ENCODE results near the gene PARP9.

Gene PARP9

GRCh38 chr3:122484985-122485384 lies 79.1 kb downstream of the PARP9 start:
- Histone ChIP-seq H3K4me3 (ENCODE audit: low read depth in 1 of 2, low read length in 1 of 2) (no peak overlapping the region), H3K27ac (no peak overlapping the region), H3K4me1 (ENCODE audit: control insufficient read depth in 1 of 2, insufficient read depth in 1 of 2, low read depth in 1 of 2, low read length in 1 of 2) (no peaks in the 10 kb centered on the region), H3K9me3 (no peaks in the 10 kb centered on the region), H3K27me3 (no peaks in the 10 kb centered on the region), H3K36me3 (peaks cover 11% of the 10 kb centered on the region)
- TF ChIP-seq CTCF (IDR thresholded peaks at IDR 0.05), result no peak

GRCh38 chr3:122481390-122481789 lies 82.7 kb downstream of the PARP9 start:
- no peak for TF ChIP-seq CTCF (IDR thresholded peaks at IDR 0.05)
- Histone ChIP-seq H3K27me3 (no peaks in the 10 kb centered on the region), H3K9me3 (no peaks in the 10 kb centered on the region), H3K36me3 (peaks cover 6% of the 10 kb centered on the region), H3K4me3 (ENCODE audit: low read depth in 1 of 2, low read length in 1 of 2) (no peak overlapping the region), H3K27ac (no peak overlapping the region), H3K4me1 (ENCODE audit: control insufficient read depth in 1 of 2, insufficient read depth in 1 of 2, low read depth in 1 of 2, low read length in 1 of 2) (no peaks in the 10 kb centered on the region)

All from neutrophil (primary cell).